NB4 (cell line): ENCODE data around the gene TMEM132C.

Source experiments
- POLR2A ChIP-seq: IDR thresholded peaks from 2 replicates; pipeline ENCODE4 v1.6.1; 2011; ENCODE audit warnings: mild to moderate bottlenecking; ENCODE audit not compliant: insufficient read length; ENCODE audit errors: extremely low read depth
- TF ChIP-seq, protein P1 (sequence below): IDR thresholded peaks from one replicate; pipeline ENCODE4 v1.5.1; 2012; ENCODE audit warnings: low read depth, low read length
- TF ChIP-seq, protein P2 (sequence below): IDR thresholded peaks from 2 replicates; pipeline ENCODE4 v1.6.1; 2011; ENCODE audit warnings: low read depth, low read length

DNA sequence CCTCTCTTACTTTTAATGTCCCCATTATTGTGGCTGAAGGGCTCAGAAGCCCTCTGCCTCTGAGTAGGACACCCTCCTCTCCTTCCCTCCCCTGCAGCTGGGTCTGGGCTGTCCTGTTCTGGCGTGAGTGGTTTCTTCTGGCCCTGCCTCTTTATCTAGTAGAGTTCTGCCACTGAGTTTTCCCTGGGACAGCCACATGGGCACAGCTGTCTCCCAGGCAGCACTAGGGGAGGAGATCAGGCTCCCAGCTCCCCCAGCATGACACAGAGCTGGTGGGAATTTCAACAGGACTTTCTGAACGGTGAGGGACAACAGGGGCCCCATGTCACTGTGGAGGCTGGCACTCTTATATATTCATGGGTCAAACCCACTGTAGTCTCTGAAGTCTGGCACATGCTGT lies 21.4 kb downstream of the TMEM132C start:
- no peak for TF ChIP-seq POLR2A
- TF ChIP-seq, protein P1, sequence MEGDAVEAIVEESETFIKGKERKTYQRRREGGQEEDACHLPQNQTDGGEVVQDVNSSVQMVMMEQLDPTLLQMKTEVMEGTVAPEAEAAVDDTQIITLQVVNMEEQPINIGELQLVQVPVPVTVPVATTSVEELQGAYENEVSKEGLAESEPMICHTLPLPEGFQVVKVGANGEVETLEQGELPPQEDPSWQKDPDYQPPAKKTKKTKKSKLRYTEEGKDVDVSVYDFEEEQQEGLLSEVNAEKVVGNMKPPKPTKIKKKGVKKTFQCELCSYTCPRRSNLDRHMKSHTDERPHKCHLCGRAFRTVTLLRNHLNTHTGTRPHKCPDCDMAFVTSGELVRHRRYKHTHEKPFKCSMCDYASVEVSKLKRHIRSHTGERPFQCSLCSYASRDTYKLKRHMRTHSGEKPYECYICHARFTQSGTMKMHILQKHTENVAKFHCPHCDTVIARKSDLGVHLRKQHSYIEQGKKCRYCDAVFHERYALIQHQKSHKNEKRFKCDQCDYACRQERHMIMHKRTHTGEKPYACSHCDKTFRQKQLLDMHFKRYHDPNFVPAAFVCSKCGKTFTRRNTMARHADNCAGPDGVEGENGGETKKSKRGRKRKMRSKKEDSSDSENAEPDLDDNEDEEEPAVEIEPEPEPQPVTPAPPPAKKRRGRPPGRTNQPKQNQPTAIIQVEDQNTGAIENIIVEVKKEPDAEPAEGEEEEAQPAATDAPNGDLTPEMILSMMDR, result no peak
- TF ChIP-seq, protein P2, sequence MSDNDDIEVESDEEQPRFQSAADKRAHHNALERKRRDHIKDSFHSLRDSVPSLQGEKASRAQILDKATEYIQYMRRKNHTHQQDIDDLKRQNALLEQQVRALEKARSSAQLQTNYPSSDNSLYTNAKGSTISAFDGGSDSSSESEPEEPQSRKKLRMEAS, result no peak
